ENCODE results near the gene PDE4D. TPM values are rescaled to one million over a fixed set of nuclear protein-coding genes. Genes with fewer than 3 reads are reported as not detected.

Gene PDE4D
- total and polyA plus RNA-seq, 2 donors (not counting 1 experiment from before 2014, with no cell fraction given) = 14.9 to 171 TPM

GRCh38 chr5:59807806-59808205, 85.7 kb downstream of the PDE4D start:
- H3K4me3 ChIP-seq (ENCODE audit: control extremely low read depth in 1 of 5, extremely low read depth in 1 of 5, insufficient read depth in 1 of 5, low read depth in 2 of 5, low read length in 4 of 5) = no peak overlapping the region
- no peak overlapping the region for H3K4me3 Mint-ChIP-seq
- no peak overlapping the region for H3K27ac ChIP-seq (ENCODE audit: low read length in 2 of 2)
- H3K4me2 ChIP-seq (replicated peaks; ENCODE audit: low read depth, low read length, poor library complexity, severe bottlenecking) = no peak overlapping the region
- H3K9ac ChIP-seq (ENCODE audit: low read length) = no peak overlapping the region
- peaks cover 14% of the 10 kb centered on the region for H3K27me3 Mint-ChIP-seq
- no peaks in the 10 kb centered on the region for H3K9me3 ChIP-seq (ENCODE audit: control extremely low read depth in 1 of 3, control insufficient read depth in 2 of 3, insufficient read depth in 1 of 3, low read length in 2 of 3)
- no peak overlapping the region for H3K27ac Mint-ChIP-seq
- TF ChIP-seq CTCF (IDR thresholded peaks at IDR 0.05) (no peak), EZH2 (IDR thresholded peaks at IDR 0.05; ENCODE audit: borderline replicate concordance, insufficient read depth, low read depth, low read length, poor library complexity, severe bottlenecking) (no peak)
- H3K4me1 Mint-ChIP-seq = peaks cover 16% of the 10 kb centered on the region
- DNase-seq = no peak
- no peak for ATAC-seq (ENCODE audit: low read depth)
- intact Hi-C loops (cut with micrococcal nuclease) = loop anchor here (10.0 kb wide), 1 partner anchor 1313 kb away; the partner anchor contains the start of gene GAPT
- H3K36me3 ChIP-seq (replicated peaks in 1 of 2; ENCODE audit: control extremely low read depth in 1 of 2, control insufficient read depth in 1 of 2, extremely low read depth in 1 of 2, insufficient read depth in 2 of 2, low read length in 1 of 2) = no peaks in the 10 kb centered on the region
- no peak overlapping the region for H2AFZ ChIP-seq (ENCODE audit: insufficient read depth, low read depth, low read length, poor library complexity, severe bottlenecking)
- ChIA-PET CTCF (interaction anchor here (0.9 to 2.5 kb wide), 10 partner anchors 7 to 861 kb away, joined by 3 to 9 read pairs (median 4); no protein-coding TSS in a partner anchor), POLR2A (no interaction called here)
- H3K9me3 Mint-ChIP-seq (ENCODE audit: insufficient read depth) = no peaks in the 10 kb centered on the region
- no peaks in the 10 kb centered on the region for H3K27me3 ChIP-seq (replicated peaks in 1 of 4; ENCODE audit: control extremely low read depth in 1 of 4, control insufficient read depth in 3 of 4, insufficient read depth in 4 of 4, low read length in 3 of 4)
- peaks cover 0 to 4% of the 10 kb centered on the region in 2 donors for H3K4me1 ChIP-seq (ENCODE audit: control insufficient read depth in 2 of 2, insufficient read depth in 2 of 2, low read length in 2 of 2)
- H4K20me1 ChIP-seq (ENCODE audit: control insufficient read depth, insufficient read depth, low read length, poor library complexity, severe bottlenecking) = no peaks in the 10 kb centered on the region
- H3K79me2 ChIP-seq (ENCODE audit: control insufficient read depth, insufficient read depth, low read length) = no peaks in the 10 kb centered on the region
- WGBS (ENCODE audit: insufficient coverage) = 50% methylated on average over 1 of the region's 3 CpGs

GRCh38 chr5:59800347-59800893, 93.1 kb downstream of the PDE4D start:
- Histone ChIP-seq H4K20me1 (ENCODE audit: control insufficient read depth, insufficient read depth, low read length, poor library complexity, severe bottlenecking) (no peaks in the 10 kb centered on the region), H3K4me3 (ENCODE audit: control extremely low read depth in 1 of 5, extremely low read depth in 1 of 5, insufficient read depth in 1 of 5, low read depth in 2 of 5, low read length in 4 of 5) (no peak overlapping the region), H3K36me3 (replicated peaks in 1 of 2; ENCODE audit: control extremely low read depth in 1 of 2, control insufficient read depth in 1 of 2, extremely low read depth in 1 of 2, insufficient read depth in 2 of 2, low read length in 1 of 2) (no peaks in the 10 kb centered on the region), H2AFZ (ENCODE audit: insufficient read depth, low read depth, low read length, poor library complexity, severe bottlenecking) (no peak overlapping the region), H3K27me3 (replicated peaks in 1 of 4; ENCODE audit: control extremely low read depth in 1 of 4, control insufficient read depth in 3 of 4, insufficient read depth in 4 of 4, low read length in 3 of 4) (no peaks in the 10 kb centered on the region), H3K9me3 (ENCODE audit: control extremely low read depth in 1 of 3, control insufficient read depth in 2 of 3, insufficient read depth in 1 of 3, low read length in 2 of 3) (no peaks in the 10 kb centered on the region), H3K27ac (ENCODE audit: low read length in 2 of 2) (no peak overlapping the region), H3K4me2 (replicated peaks; ENCODE audit: low read depth, low read length, poor library complexity, severe bottlenecking) (peak overlapping the region; percentile 70), H3K9ac (ENCODE audit: low read length) (no peak overlapping the region), H3K4me1 (ENCODE audit: control insufficient read depth in 2 of 2, insufficient read depth in 2 of 2, low read length in 2 of 2) (peaks cover 21 to 25% of the 10 kb centered on the region in 2 donors), H3K79me2 (ENCODE audit: control insufficient read depth, insufficient read depth, low read length) (no peaks in the 10 kb centered on the region)
- Mint-ChIP-seq H3K27ac (no peak overlapping the region), H3K4me1 (peaks cover 10% of the 10 kb centered on the region), H3K4me3 (no peak overlapping the region), H3K9me3 (ENCODE audit: insufficient read depth) (no peaks in the 10 kb centered on the region), H3K27me3 (no peaks in the 10 kb centered on the region)
- CTCF ChIA-PET = interaction anchor here (0.5 to 4.6 kb wide), 43 partner anchors 8 to 929 kb away, joined by 3 to 75 read pairs (median 5); no protein-coding TSS in a partner anchor
- POLR2A ChIA-PET = interaction anchor here (0.5 to 0.6 kb wide), 3 partner anchors 36 to 483 kb away, joined by 3 to 7 read pairs (median 4); no protein-coding TSS in a partner anchor
- TF ChIP-seq EZH2 (IDR thresholded peaks at IDR 0.05; ENCODE audit: borderline replicate concordance, insufficient read depth, low read depth, low read length, poor library complexity, severe bottlenecking) (no peak), CTCF (IDR thresholded peaks at IDR 0.05) (peak; percentile 43)
- ATAC-seq (ENCODE audit: low read depth) (no peak), DNase-seq (no peak)
- WGBS (ENCODE audit: insufficient coverage) = no CpG with 5 or more reads among the region's 1 CpG
- intact Hi-C loops (cut with micrococcal nuclease) = loop anchor here (1.0 to 10.0 kb wide), 6 partner anchors 127 to 1306 kb away; partner anchors contain the start of gene GAPT
